NCI-H146 treated with DMSO at 0.1 percent for 48 hours (cell line): Measurements from ENCODE around the gene CASKIN1.
"Not testable (repeated sequence)": the region's sequence is repeated elsewhere in the genome, so short reads cannot be mapped to it uniquely, and the experiment has no call there.

ENCODE experiments used
- DNase-seq: peaks from one replicate; lab custom pipeline; 2025; ENCODE audit not compliant: unreplicated experiment; lab: John Stamatoyannopoulos, UW

The CASKIN1 gene

GRCh38 chr16:2145843-2146242, 50.6 kb downstream of the CASKIN1 start:
- no peak for DNase-seq

GRCh38 chr16:2143878-2144485, 52.4 kb downstream of the CASKIN1 start:
- no peak for DNase-seq

GRCh38 chr16:2142942-2143877, 53.2 kb downstream of the CASKIN1 start:
- no peak for DNase-seq

- peak; percentile 79 for DNase-seq
Measured at GRCh38 chr16:2135770-2136490, 60.5 kb downstream of the CASKIN1 start, which contains the start of gene PKD1. TSS of gene PKD1 (minus strand) at chr16:2135898. CDS start at chr16:2135689, 209 bp downstream.

- DNase-seq: not testable (repeated sequence)
Measured at GRCh38 chr16:2135071-2135470, 61.3 kb downstream of the CASKIN1 start.

- DNase-seq: not testable (repeated sequence)
Measured at GRCh38 chr16:2133797-2134196, 62.6 kb downstream of the CASKIN1 start.

GRCh38 chr16:2129890-2130447, 66.4 kb downstream of the CASKIN1 start:
- not testable (repeated sequence) for DNase-seq

GRCh38 chr16:2129251-2129650, 67.2 kb downstream of the CASKIN1 start:
- not testable (repeated sequence) for DNase-seq

GRCh38 chr16:2127630-2128280, 68.7 kb downstream of the CASKIN1 start:
- peak; percentile 29 for DNase-seq
